ENCODE measurements around the gene CDC14A.

GRCh38 chr1:100497796-100498195 lies 145.5 kb downstream of the CDC14A start:
- TF ChIP-seq CTCF (IDR thresholded peaks at IDR 0.05; ENCODE audit: low read length): no peak
- no peak for TF ChIP-seq EZH2 (IDR thresholded peaks at IDR 0.05; ENCODE audit: borderline replicate concordance, low read length)
